ENCODE data around the gene LSM5. TPM values are rescaled to one million over a fixed set of nuclear protein-coding genes. Genes with fewer than 3 reads are reported as not detected.

LSM5 gene
- total RNA-seq = 48.0 to 52.0 TPM (median 51.3 TPM) in 3 replicates

GRCh38 chr7:32490127-32490796 lies at the start of gene LSM5:
LSM5 (minus strand) TSS chr7:32490380; CDS start chr7:32490365, 15 bp downstream.
- Mint-ChIP-seq H3K27me3 (ENCODE audit: low read depth) (no peaks in the 10 kb centered on the region), H3K36me3 (peaks cover 13% of the 10 kb centered on the region), H3K4me3 (peak within 1 kb of the TSS; percentile 88), H3K27ac (peak within 1 kb of the TSS; percentile 90), H3K4me1 (peaks cover 11% of the 10 kb centered on the region), H3K9me3 (no peaks in the 10 kb centered on the region)
- peak; percentile 62 to 84 for DNase-seq (ENCODE audit: low spot score in 2 of 2, unreplicated experiment in 2 of 2)
- TF ChIP-seq CTCF (IDR thresholded peaks at IDR 0.05; ENCODE audit: unreplicated experiment) = no peak

GRCh38 chr7:32539366-32539765 lies 49.2 kb upstream of the LSM5 start:
- Mint-ChIP-seq H3K9me3 (peaks cover 4% of the 10 kb centered on the region), H3K27me3 (ENCODE audit: low read depth) (no peaks in the 10 kb centered on the region), H3K4me3 (no peak overlapping the region), H3K36me3 (peaks cover 14% of the 10 kb centered on the region), H3K4me1 (no peaks in the 10 kb centered on the region), H3K27ac (no peak overlapping the region)
- no peak for TF ChIP-seq CTCF (IDR thresholded peaks at IDR 0.05; ENCODE audit: unreplicated experiment)
- DNase-seq (ENCODE audit: low spot score in 2 of 2, unreplicated experiment in 2 of 2) = no peak

- Mint-ChIP-seq H3K27ac (no peak overlapping the region), H3K36me3 (peaks cover 4% of the 10 kb centered on the region), H3K9me3 (peaks cover 4% of the 10 kb centered on the region), H3K4me1 (no peaks in the 10 kb centered on the region), H3K27me3 (ENCODE audit: low read depth) (no peaks in the 10 kb centered on the region), H3K4me3 (no peak overlapping the region)
- TF ChIP-seq CTCF (IDR thresholded peaks at IDR 0.05; ENCODE audit: unreplicated experiment) = no peak
- no peak for DNase-seq (ENCODE audit: low spot score in 2 of 2, unreplicated experiment in 2 of 2)
Observed at GRCh38 chr7:32537760-32538159, 47.6 kb upstream of the LSM5 start.

- DNase-seq (ENCODE audit: low spot score in 2 of 2, unreplicated experiment in 2 of 2) = no peak
- no peaks in the 10 kb centered on the region for H3K27me3 Mint-ChIP-seq (ENCODE audit: low read depth)
Observed at GRCh38 chr7:32536585-32536984, 46.4 kb upstream of the LSM5 start.

GRCh38 chr7:32536016-32536415 lies 45.8 kb upstream of the LSM5 start:
- Mint-ChIP-seq H3K4me1 (peaks cover 3% of the 10 kb centered on the region), H3K27ac (no peak overlapping the region), H3K27me3 (ENCODE audit: low read depth) (no peaks in the 10 kb centered on the region), H3K36me3 (peaks cover 4% of the 10 kb centered on the region), H3K9me3 (peaks cover 4% of the 10 kb centered on the region), H3K4me3 (no peak overlapping the region)
- DNase-seq (ENCODE audit: low spot score in 2 of 2, unreplicated experiment in 2 of 2) = no peak
- no peak for TF ChIP-seq CTCF (IDR thresholded peaks at IDR 0.05; ENCODE audit: unreplicated experiment)

More at GRCh38 chr7:32536585-32536984, 46.4 kb upstream of the LSM5 start:
- H3K4me1 Mint-ChIP-seq = peaks cover 3% of the 10 kb centered on the region
- H3K9me3 Mint-ChIP-seq = peaks cover 4% of the 10 kb centered on the region
- H3K27ac Mint-ChIP-seq = no peak overlapping the region
- peaks cover 4% of the 10 kb centered on the region for H3K36me3 Mint-ChIP-seq
- TF ChIP-seq CTCF (IDR thresholded peaks at IDR 0.05; ENCODE audit: unreplicated experiment) = no peak
- H3K4me3 Mint-ChIP-seq = no peak overlapping the region

Data from mesothelial cell of epicardium (in vitro differentiated cells).